NCI-H1436 treated with DMSO at 0.1 percent for 48 hours (cell line): ENCODE data around the gene CHP1.
A peak's percentile ranks its signal among the peaks of the same experiment; 100 is the strongest.
"Not testable (repeated sequence)": the region's sequence is repeated elsewhere in the genome, so short reads cannot be mapped to it uniquely, and the experiment has no call there.

ENCODE experiments used
- DNase-seq: peaks from one replicate; lab custom pipeline; 2025; lab: John Stamatoyannopoulos, UW

CHP1 gene

DNA sequence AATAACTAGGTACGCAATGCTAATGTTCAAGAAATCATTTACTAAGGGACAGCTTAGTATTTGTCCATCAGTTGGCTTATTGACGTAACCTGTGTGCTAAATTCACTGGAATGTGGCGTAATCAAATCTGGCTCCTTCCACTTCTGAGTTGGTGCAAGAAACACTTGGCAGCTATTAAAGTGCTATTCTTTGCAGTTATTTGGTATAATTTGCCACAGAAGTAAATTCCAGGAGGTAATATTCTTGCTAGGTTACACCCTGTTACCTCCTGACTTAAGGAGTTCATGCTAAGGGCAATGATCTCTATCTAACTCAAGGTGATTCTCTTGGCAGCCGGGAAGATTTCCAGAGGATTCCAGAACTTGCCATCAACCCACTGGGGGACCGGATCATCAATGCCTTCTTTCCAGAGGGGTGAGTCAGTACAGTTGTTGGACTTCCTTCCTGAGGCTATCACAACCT lies 25.5 kb downstream of the CHP1 start:
- no peak for DNase-seq

DNA sequence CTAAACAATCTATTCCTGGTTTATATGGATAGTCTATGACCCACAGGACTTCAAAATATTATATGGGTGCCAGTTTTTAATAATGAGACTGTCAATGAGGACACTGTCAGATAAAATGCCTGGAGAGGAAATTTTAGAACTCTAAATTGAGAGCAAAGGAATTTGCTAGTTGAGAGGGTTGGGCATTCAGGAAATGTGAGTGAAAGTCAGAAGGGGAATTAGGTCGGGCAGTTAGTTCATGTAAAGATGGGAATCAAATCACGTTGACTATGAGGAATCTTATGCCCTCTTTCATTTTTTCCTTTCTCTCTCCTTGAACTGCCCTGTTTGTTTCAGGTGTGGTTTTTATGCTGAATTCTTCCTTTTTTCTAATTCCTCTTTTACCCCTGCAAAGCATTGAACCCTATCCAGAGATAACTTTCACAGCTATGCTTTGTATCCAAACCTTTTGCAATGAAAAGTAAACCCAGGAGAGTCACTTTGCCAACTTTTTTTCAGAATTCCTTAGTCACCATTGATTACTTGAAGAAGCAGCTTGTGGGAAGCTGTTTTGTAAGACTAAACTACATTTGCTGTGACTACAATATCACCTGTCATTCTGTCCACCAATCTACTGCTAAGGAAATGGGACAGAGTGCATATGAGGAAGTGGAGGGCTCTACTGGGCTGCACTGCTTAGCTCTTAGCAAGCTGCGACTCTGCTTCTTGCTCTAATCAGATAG lies 27.8 kb downstream of the CHP1 start:
- DNase-seq: no peak

DNA sequence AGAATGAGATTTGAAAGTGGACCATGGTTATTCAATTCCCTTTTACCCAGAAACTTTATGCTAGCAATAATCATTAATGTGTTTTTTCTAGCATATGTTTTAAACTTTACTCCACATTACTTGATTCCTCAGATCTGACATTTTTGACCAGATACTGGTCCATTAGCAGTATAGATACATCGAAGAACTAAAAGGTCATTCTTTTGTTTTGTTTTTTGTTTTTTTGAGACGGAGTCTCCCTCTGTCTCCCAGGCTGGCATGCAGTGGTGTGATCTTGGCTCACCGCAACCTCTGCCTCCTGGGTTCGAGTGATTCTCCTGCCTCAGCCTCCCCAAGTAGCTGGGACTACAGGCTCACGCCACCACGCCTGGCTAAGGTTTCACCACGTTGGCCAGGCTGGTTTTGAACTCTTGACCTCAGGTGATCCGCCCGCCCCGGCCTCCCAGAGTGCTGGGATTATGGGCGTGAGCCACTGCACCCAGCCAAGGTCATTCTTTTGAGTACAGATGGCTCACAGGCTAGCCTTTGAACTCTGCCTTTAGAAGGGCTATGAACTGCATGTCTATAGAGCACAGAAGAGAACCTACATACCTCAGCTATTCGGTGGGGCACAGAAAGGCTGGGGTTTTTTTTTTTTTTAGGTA lies 28.6 kb downstream of the CHP1 start:
- no peak for DNase-seq

DNA sequence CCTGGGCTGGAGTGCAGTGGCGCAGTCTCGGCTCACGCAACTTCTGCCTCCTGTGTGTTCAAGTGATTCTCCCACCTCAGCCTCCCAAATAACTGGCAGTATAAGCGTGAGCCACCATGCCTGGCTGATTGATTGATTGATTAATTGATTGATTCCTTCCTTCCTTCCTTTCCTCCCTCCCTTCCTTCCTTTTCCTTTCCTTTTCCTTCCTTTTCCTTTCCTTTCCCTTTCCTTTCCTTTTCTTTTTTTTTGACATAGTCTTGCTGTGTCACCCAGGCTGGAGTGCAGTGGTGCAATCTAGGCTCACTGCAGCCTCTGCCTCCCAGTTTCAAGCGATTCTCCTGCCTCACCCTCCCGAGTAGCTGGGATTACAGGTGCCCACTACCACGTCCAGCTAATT lies 29.9 kb downstream of the CHP1 start:
- not testable (repeated sequence) for DNase-seq

DNA sequence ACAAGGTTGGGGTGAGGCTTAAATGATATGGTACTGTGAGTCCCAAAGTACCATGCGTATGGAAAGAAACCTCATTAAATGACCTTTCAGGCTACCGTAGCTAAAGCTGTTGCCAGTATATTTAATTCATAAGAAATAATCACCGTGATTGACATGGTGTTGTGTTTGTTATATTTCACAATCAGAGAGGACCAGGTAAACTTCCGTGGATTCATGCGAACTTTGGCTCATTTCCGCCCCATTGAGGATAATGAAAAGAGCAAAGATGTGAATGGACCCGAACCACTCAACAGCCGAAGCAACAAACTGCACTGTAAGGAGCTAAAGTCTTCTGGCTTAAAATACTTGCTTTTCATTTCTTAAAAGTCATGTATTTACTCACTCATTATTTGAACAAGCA lies 31.5 kb downstream of the CHP1 start:
- no peak for DNase-seq

DNA sequence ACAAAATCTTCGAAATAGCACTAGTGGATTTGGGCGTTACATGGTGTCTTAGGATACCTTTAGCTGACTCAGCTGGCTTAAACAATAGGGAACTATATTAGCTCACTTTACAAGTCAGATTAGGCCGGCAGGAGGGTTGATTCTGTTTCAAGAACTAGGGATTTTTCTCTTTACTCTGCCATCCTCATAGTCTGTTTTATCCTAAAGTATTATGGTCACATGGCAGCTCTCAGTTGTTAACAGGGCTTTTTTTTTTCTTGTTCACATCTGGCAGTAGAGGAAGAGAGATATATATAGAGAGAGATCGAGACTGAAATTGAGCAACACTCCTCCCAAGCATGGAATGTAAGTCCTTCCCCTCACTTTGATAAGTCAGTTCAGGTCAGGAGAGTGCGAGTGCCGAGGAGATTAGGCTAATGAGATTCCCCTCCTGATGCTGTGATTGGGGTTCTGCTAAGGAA lies 32.9 kb downstream of the CHP1 start:
- no peak for DNase-seq

DNA sequence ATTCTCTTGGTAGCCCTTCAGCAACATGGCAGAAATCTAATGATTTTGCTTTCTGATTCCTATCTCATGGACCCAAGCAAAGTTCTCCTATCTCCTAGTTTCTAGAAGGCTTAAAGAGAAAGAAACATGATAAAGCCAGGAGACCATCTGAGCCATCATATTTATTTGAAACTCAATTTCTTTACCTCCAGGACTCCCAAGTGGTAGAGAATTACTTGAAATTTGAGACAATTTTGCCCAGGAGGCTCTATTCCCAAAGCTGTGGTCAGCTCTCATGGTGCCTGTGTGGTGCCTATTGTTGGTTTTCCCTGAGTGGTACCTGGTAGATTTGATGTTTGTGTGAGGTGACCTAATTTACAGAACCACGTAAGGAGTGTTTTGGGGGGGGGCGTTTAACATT lies 38.8 kb downstream of the CHP1 start:
- no peak for DNase-seq

DNA sequence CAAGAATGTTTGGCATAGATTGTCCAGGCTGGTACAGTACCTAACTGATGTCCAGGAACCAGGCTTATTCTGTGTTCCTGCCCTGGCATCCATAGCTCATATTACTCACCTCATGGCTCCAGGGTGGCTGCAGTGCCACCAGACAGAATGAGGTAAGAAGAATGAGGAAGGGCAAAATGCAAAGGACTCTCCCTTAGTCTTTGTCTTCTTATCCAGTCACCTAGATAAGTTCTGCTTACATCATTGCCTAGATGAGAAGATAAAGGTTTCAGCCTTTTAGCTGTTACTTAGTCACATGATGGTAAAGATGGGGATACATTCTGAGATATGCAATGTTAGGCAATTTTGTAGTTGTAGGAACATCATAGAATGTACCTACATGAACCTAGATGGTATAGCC lies 45.8 kb downstream of the CHP1 start:
- no peak for DNase-seq

DNA sequence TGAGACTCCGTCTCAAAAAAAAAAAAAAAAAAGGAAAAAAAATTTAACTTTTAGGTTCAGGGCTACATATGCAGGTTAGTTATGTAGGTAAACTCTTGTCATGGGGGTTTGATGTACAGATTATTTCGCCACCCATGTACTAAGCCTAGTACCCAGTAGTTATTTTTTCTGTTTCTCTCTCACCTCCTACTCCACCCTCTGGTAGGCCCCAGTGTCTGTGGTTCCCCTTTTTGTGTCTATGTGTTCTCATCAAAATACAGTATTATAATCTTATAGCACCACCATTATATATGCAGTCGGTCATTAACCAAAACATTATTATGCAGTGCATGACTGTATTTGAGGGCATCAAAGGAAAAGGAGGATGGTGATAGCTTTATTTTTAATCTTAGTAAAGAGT lies 47.3 kb downstream of the CHP1 start:
- DNase-seq: no peak

DNA sequence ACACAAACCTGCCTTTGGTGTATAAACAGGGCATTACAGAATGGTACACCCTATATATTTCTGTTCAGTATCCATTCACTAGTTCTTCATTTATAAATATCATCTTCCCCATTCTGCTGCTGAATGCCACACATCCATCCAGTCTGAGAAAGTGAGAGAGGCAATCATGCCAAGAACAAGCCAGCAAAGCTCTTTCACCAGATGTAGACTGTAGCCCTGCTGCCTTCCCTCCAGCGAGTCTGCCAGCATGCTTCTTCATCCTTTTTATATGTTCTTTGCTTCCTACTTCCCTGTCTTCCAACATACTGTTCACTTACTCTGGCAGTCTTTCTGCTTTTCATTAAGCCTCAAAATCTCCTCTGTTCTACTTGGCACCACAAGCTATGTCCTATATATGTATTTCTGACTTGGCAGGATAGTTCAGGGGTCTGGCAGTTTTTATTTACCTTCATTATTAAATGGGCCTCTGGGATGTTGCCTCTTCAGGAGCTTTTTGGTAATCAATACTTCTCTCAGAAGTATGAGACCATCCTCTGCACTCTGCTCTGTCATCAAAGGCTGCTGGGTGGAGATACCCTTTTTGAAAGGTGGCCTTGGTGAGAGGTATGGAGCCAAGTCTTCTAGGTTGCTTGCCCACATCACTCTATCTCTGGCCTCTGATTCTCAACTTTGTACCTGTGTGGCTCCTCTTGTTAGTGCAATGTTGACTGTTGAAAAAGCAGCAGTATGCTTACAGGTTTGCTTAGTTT lies 48.6 kb downstream of the CHP1 start:
- no peak for DNase-seq

DNA sequence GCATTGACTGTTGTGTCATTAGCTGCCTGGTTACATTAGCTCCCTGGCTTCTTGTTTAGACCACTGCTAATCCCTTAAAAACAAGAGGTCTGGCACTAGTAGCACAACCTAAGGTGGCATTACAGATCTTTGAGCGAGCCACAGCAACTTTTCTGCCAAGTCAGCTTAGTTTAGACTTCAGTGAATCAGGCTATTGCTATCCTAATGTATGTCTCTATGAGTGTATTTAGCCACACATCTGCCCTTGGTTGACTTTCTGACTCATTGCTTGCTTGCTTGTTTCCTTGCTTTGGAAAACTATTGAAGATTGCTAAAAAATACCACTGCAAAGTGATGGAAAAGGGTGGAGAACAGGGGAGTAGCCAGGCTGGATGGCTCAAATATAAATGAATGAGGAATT lies 50.2 kb downstream of the CHP1 start:
- DNase-seq: no peak

DNA sequence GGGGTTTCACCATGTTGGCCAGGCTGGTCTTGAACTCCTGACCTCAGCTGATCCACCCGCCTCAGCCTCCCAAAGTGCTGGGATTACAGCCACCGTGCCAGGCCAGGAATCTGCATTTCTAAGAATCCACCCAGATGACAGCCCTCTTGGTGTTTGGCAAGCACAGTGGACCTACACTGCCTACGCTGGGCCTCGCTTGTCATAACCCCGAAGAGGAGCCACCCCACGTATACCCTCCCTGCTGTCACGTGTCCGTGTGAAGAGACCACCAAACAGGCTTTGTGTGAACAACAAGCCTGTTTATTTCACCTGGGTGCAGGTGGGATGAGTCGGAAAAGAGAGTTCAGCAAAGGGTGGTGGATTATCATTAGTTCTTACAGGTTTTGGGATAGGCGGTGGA lies 51.4 kb downstream of the CHP1 start:
- DNase-seq: not testable (repeated sequence)

DNA sequence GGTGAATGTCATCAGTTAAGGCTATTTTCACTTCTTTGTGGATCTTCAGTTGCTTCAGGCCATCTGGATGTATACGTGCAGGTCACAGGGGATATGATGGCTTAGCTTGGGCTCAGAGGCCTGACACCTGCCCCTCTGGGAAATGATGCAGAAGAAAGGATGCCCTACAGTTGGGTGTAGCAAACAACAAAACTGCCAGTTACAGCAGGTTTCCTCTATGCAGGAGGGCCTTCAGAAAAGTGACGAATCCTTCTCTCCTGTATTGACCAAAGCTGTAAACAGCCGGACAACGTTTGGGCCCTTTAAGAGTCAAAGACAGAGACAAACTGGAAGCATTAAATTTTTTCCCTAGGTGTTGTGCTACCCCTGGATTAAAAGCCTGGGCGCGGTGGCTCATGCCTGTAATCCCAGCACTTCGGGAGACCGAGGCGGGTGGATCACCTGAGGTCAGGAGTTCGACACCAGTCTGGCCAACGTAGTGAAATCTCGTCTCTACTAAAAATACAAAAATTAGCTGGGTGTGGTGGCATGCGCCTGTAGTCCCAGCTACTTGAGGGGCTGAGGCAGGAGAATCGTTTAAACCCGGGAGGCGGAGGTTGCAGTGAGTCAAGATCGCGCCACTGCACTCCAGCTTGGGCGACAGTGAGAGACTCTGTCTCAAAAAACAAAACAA lies 52.0 kb downstream of the CHP1 start:
- DNase-seq: not testable (repeated sequence)

DNA sequence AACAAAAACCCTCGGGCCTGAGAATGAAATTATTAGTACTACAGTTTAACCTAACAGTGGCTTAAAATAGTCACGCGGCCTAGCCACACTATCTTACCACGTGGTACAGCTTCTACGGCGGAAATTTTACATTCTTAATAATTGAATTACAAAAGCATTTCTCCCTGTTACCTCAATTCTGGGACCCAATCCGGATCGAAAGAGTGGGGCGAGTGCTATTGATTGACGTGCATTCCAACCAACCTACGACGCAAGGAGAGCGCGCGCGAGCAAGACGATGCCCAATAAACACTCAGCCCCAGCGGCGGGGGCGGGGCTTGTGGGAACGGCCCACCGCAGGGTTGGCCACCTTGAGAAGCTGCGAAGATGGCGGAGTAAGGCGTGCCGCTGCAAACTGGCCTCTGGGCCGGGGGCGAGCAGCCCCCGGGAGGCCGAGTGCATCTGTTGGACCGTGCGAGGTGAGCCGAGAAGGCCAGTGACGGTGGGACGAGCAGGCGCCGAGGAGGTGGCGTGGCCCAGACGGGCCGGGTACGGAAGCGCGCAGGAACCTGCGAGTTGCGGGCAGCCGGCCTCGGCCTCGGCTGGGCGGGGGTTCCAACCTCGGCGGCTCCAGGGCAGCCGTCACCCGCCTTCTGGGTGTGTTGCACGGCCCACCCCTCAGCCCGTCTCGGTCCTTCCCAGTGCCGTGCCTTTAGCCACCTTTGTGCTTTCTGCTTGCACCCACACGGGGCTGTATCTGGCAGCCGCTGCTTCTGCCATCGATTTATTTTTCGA lies 52.8 kb downstream of the CHP1 start:
- DNase-seq: peak; percentile 96

DNA sequence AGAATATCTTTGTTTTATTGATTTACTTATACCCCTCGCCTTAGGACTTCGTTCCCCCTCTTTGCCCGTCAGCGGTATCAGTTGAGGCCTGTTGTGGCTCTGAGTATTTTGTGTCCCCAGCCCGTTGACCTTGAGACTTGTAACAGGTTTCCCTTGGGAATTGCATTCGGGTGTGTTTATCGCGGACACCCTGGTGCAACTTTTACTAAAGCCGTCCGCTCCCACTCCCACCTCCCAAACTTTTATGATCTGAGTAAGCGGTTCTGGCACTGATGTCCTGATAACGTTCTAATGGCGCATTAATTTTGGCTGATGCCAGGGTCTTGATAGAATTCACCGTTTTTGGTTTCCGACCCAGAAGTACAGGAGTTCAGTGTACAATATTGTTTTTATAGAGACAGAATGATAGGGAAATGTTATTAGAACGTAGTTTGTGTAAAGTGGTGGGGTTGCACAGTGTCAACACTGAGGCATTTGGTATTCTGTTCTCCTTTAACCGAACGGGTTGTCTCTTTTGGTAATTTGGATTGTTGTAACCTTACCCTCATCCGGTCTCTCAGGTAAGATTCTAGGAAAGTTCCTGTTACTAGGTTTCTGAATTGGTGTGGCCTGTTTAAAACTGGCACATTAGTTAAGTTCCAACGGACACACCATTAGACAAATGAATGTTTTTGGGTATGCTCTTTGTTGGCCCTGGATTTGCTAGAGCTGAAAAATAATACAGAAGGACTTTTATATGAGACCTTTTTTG lies 53.5 kb downstream of the CHP1 start:
- DNase-seq: no peak

DNA sequence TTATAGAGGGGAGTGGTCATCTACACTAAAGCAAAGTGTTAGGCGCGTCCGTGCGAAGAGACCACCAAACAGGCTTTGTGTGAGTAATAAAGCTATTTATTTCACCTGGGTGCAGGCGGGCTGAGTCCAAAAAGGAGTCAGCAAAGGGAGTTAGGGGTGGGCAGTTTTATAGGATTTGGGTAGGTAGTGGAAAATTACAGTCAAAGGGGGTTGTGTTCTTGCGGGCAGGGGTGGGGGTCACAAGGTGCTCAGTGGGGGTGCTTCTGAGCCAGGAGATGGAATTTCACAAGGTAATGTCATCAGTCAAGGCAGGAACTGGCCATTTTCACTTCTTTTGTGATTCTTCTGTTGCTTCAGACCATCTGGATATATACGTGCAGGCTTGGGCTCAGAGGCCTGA lies 54.2 kb downstream of the CHP1 start:
- no peak for DNase-seq

DNA sequence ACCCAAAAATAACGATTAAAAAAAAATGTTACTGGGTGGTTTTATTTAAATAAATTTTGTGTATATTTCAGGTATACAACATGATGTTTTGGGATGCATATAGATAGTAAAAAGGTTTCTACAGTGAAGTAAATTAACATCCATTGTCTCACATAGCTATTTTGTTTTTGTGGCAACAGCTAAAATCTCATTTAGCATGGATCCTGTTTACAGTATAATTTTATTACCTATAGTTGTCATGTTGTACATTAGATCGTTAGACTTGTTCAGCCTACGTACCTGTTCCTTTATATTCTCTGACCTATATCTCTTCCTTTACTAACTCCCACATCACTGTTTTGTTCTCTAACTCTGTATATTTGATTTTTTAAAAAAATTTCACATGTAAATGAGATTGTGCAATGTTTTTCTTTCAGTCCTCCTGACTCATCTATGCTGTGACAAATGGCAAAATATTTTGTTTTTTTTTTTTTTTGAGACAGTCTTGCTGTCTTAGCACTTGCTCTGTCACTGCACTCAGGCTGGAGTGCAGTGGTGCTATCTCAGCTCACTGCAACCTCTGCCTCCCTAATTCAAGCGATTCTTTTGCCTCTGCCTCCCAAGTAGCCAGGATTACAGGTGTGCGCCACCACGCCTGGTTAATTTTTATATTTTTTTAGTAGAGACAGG lies 55.7 kb downstream of the CHP1 start:
- no peak for DNase-seq

DNA sequence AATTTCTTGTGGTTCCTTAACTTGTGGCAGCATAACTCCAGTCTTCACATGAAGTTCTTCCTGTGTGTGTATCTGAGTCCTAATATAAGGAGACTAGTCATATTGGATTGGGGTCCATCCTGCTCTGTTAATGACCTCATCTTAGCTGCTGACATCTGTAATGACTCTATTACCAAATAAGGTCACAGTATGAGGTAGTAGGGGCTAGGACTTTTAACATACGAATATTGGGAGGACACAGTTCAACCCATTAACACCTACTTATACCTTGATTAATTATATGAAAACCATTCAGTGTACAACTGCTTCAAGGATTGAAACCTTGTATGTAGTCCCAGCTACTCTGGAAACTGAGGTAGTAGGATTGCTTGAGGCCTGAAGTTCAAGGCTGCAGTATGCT lies 57.4 kb downstream of the CHP1 start:
- no peak for DNase-seq

DNA sequence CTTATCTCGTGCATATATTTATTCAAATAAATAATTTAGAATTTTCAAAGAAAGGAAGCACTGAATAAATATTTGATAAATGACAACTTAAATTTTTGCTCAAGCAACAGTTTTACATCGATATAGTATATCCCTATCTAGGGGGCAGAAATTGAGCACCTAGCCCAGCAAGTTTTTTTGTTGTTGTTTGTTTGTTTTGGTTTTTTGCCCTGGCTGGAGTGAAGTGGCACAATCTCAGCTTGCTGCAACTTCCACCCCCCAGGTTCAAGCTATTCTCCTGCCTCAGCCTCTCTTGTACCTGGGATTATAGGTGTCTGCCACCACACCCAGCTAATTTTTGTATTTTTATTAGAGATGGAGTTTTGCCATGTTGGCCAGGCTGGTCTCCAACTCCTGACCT lies 58.9 kb downstream of the CHP1 start:
- DNase-seq: no peak

DNA sequence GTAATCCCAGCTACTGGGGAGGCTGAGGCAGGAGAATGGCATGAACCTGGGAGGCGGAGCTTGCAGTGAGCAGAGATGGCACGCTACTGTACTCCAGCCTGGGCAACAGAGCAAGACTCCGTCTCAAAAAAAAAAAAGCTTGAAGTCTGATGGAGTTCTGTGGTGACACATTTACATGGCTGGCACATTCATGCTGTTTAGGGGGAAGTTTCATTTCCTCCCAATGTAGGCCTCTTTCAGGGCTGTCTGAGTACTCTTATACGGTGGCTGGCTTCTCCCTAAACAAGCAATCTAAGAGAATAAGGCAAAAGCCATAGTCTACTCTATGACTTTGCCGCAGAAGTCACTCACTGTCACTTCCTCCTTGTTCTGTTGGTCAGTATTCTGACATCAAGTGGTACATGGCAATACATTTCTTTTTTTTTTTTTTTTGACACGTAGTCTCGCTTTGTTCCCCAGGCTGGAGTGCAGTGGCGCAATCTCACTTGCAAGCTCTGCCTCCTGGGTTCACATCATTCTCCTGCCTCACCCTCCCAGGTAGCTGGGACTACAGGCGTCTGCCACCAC lies 60.1 kb downstream of the CHP1 start:
- DNase-seq: no peak
